HG03280 (cell line): ENCODE results near the gene PRAME.
"Not testable (repeated sequence)": the region's sequence is repeated elsewhere in the genome, so short reads cannot be mapped to it uniquely, and the experiment has no call there.

Experiments
- ATAC-seq: cut with Tn5 transposase; IDR thresholded peaks from one replicate; pipeline ENCODE4 v1.9.1; 2021; ENCODE audit warnings: mild to moderate bottlenecking, moderate library complexity; ENCODE audit not compliant: unreplicated experiment

Gene PRAME

GRCh38 chr22:22581524-22581923, 22.5 kb upstream of the PRAME start:
- not testable (repeated sequence) for ATAC-seq

- no peak for ATAC-seq
These were observed 21.0 kb upstream of the PRAME start for GRCh38 chr22:22579869-22580604.

GRCh38 chr22:22578702-22579424, 19.8 kb upstream of the PRAME start:
- ATAC-seq: no peak

GRCh38 chr22:22576989-22577427, 17.9 kb upstream of the PRAME start:
- ATAC-seq: no peak

GRCh38 chr22:22576244-22576988, 17.4 kb upstream of the PRAME start:
- no peak for ATAC-seq

- no peak for ATAC-seq
These were observed 15.3 kb upstream of the PRAME start for GRCh38 chr22:22574361-22574760.

GRCh38 chr22:22573047-22573889, 14.2 kb upstream of the PRAME start:
- no peak for ATAC-seq

GRCh38 chr22:22571862-22572261, 12.8 kb upstream of the PRAME start:
- no peak for ATAC-seq

GRCh38 chr22:22571429-22571828, 12.4 kb upstream of the PRAME start:
- ATAC-seq: no peak

GRCh38 chr22:22569218-22569617, 10.2 kb upstream of the PRAME start:
- no peak for ATAC-seq

GRCh38 chr22:22565981-22566380, 6.9 kb upstream of the PRAME start:
- ATAC-seq: no peak

- ATAC-seq: no peak
These were observed 744 bp downstream of the PRAME start for GRCh38 chr22:22558071-22558971.

GRCh38 chr22:22556995-22557925, 1.8 kb downstream of the PRAME start:
- ATAC-seq: no peak

GRCh38 chr22:22556578-22556977, 2.5 kb downstream of the PRAME start:
- no peak for ATAC-seq

GRCh38 chr22:22555596-22555995, 3.5 kb downstream of the PRAME start:
- no peak for ATAC-seq

- ATAC-seq: no peak
These were observed 4.3 kb downstream of the PRAME start for GRCh38 chr22:22554587-22555284.

GRCh38 chr22:22553735-22554586, 5.1 kb downstream of the PRAME start:
- ATAC-seq: no peak
